C4-2B (cell line): Measurements from ENCODE around the gene DCT.

Experiments
- ZFX ChIP-seq: fragments of 450-650 bp; IDR thresholded peaks from 2 replicates; pipeline ENCODE4 v1.6.1; 2017
- TF ChIP-seq, protein P1 (sequence below): fragments of 450-650 bp; conservative IDR thresholded peaks from 2 replicates; pipeline ENCODE4 v1.5.1; 2017; ENCODE audit warnings: mild to moderate bottlenecking

GRCh38 chr13:94395860-94396259 lies 83.6 kb downstream of the DCT start:
- TF ChIP-seq, protein P1, sequence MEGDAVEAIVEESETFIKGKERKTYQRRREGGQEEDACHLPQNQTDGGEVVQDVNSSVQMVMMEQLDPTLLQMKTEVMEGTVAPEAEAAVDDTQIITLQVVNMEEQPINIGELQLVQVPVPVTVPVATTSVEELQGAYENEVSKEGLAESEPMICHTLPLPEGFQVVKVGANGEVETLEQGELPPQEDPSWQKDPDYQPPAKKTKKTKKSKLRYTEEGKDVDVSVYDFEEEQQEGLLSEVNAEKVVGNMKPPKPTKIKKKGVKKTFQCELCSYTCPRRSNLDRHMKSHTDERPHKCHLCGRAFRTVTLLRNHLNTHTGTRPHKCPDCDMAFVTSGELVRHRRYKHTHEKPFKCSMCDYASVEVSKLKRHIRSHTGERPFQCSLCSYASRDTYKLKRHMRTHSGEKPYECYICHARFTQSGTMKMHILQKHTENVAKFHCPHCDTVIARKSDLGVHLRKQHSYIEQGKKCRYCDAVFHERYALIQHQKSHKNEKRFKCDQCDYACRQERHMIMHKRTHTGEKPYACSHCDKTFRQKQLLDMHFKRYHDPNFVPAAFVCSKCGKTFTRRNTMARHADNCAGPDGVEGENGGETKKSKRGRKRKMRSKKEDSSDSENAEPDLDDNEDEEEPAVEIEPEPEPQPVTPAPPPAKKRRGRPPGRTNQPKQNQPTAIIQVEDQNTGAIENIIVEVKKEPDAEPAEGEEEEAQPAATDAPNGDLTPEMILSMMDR = no peak
- no peak for TF ChIP-seq ZFX
